CD4-positive, alpha-beta memory T cell (primary cell): ENCODE results near the gene GJA5. TPM values are rescaled to one million over a fixed set of nuclear protein-coding genes. Genes with fewer than 3 reads are reported as not detected.

Experiments
- CTCF ChIA-PET: fragments of 350-600 bp; sonication (Branson Sonifier 250); formaldehyde crosslinking; loops from one replicate; lab custom pipeline; 2021; ENCODE audit warnings: inconsistent platforms; ENCODE audit not compliant: partially characterized antibody; lab: Charles Lee
- POLR2A ChIA-PET: fragments of 350-600 bp; sonication (Branson Sonifier 250); formaldehyde crosslinking; loops from one replicate; lab custom pipeline; 2021; ENCODE audit not compliant: partially characterized antibody; lab: Charles Lee
- DNase-seq, 5 donors: peaks; one replicate each; pipeline versions ENCODE4 v3.0.0 to v3.0.0-alpha.2; 2020 to 2022; ENCODE audit warnings: mixed read lengths in 1 of 5
- H3K27ac ChIP-seq: one replicate; pipeline ENCODE4 v1.7.0; 2013; ENCODE audit warnings: low read depth, low read length
- H3K27me3 ChIP-seq: 2 replicates; pipeline ENCODE4 v1.7.0; 2013; ENCODE audit warnings: mild to moderate bottlenecking, low read length, moderate library complexity; ENCODE audit not compliant: insufficient read depth
- H3K36me3 ChIP-seq: 2 replicates; pipeline ENCODE4 v1.7.0; 2013; ENCODE audit warnings: mild to moderate bottlenecking, low read length, moderate library complexity; ENCODE audit not compliant: insufficient read depth
- H3K4me1 ChIP-seq: 2 replicates; pipeline ENCODE4 v1.7.0; 2013; ENCODE audit warnings: mild to moderate bottlenecking, low read length, moderate library complexity; ENCODE audit not compliant: insufficient read depth
- H3K4me3 ChIP-seq, 2 donors: one replicate each; pipeline ENCODE4 v1.7.0; 2013; ENCODE audit warnings: low read length in 2 of 2, mild to moderate bottlenecking in 1 of 2
- H3K9me3 ChIP-seq, 2 donors: one replicate each; pipeline ENCODE4 v1.7.0; 2013; ENCODE audit warnings: low read length in 2 of 2, control low read depth in 1 of 2; ENCODE audit not compliant: control insufficient read depth in 1 of 2
- H3K27ac Mint-ChIP-seq, 7 donors: one replicate each; pipeline ENCODE4 v1.8.0; 2020 to 2021; ENCODE audit warnings: mixed read lengths in 7 of 7, mild to moderate bottlenecking in 6 of 7, inconsistent platforms in 3 of 7, moderate library complexity in 3 of 7
- H3K27me3 Mint-ChIP-seq, 2 donors: one replicate each; pipeline ENCODE4 v1.8.0; 2020 to 2021; ENCODE audit warnings: mixed read lengths in 2 of 2
- H3K36me3 Mint-ChIP-seq, 2 donors: one replicate each; pipeline ENCODE4 v1.8.0; 2020 to 2021; ENCODE audit warnings: mixed read lengths in 2 of 2, inconsistent platforms in 1 of 2, mild to moderate bottlenecking in 1 of 2
- H3K4me1 Mint-ChIP-seq, 4 donors: one replicate each; pipeline ENCODE4 v1.8.0; 2020 to 2021; ENCODE audit warnings: mixed read lengths in 4 of 4, mild to moderate bottlenecking in 1 of 4
- H3K4me3 Mint-ChIP-seq, 8 donors: one replicate each; pipeline ENCODE4 v1.8.0; 2020 to 2021; ENCODE audit warnings: mixed read lengths in 8 of 8, mild to moderate bottlenecking in 7 of 8, moderate library complexity in 6 of 8, inconsistent platforms in 3 of 8
- H3K9me3 Mint-ChIP-seq, 8 donors: one replicate each; pipeline ENCODE4 v1.8.0; 2020 to 2021; ENCODE audit warnings: mixed read lengths in 8 of 8, mild to moderate bottlenecking in 5 of 8, inconsistent platforms in 3 of 8, moderate library complexity in 1 of 8
- intact Hi-C: fragments of 100-400 bp; cut with micrococcal nuclease; formaldehyde crosslinking; loops from one replicate; pipeline ENCODE4 v1.15.1; 2023
- polyA plus RNA-seq, 2 donors: library from polyadenylated mRNA; unstranded; fragments of 300-500 nt; fragmentation: Illumina TruSeq; gene quantifications; one replicate each; pipeline ENCODE4 v1.2.3, GENCODE V29; 2021
- total RNA-seq, 2 experiments: library from RNA; stranded (reverse); gene quantifications; one replicate each; pipeline ENCODE4 v1.2.3, GENCODE V29; 2021

The GJA5 gene
- total and polyA plus RNA-seq, 4 experiments from 2014 or later: not detected

DNA sequence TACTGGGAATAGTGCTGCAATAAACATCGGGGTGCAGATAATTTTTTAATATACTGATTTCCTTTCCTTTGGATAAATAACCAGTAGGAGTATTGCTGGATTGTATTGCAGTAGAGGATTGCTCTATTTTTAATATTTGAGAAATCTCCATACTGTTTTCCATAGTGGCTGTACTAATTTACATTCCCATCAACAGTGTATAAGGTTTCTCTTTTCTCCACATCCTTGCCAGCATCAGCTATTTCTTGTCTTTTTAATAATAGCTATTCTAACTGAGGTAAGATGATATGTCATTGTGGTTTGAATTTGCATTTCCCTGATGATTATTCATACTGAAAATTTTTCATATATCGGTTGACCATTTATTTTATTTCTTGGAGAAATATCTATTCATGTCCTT, 31.1 kb downstream of the GJA5 start:
- peaks cover 0 to 7% (median 3%) of the 10 kb centered on the region in 4 donors for H3K4me1 Mint-ChIP-seq
- H3K27me3 ChIP-seq: no peaks in the 10 kb centered on the region
- H3K4me3 ChIP-seq: no peak overlapping the region
- no peaks in the 10 kb centered on the region for H3K9me3 ChIP-seq
- no peak overlapping the region for H3K27ac Mint-ChIP-seq
- no peak overlapping the region for H3K27ac ChIP-seq
- DNase-seq: no peak
- H3K9me3 Mint-ChIP-seq: no peaks in the 10 kb centered on the region
- intact Hi-C loops: no loop called here
- peaks cover 1% of the 10 kb centered on the region in 2 donors for H3K27me3 Mint-ChIP-seq
- H3K4me1 ChIP-seq: no peaks in the 10 kb centered on the region
- POLR2A ChIA-PET: no interaction called here
- H3K4me3 Mint-ChIP-seq: no peak overlapping the region
- CTCF ChIA-PET: no interaction called here
- no peaks in the 10 kb centered on the region for H3K36me3 Mint-ChIP-seq
- H3K36me3 ChIP-seq: no peaks in the 10 kb centered on the region

DNA sequence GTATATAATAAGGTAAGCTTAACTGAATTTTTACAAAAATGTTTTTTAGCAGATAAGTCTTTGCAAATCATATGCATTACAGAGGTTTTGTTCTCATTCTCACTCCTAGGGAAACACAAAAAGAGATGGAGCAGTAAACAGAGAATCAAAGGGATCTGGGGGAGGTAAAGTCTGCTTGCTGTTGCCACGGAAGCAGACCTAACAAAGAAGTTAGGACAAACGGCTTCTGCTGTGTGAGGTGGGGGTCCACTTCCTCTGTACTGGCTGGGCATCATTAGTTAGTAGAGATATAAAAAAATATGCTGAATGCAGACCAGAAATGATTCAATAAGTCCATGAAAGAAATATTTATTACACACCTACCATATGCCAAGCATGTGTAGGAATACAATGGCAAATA, 34.2 kb downstream of the GJA5 start:
- intact Hi-C loops: no loop called here
- Histone ChIP-seq H3K4me1 (peaks cover 4% of the 10 kb centered on the region), H3K27me3 (no peaks in the 10 kb centered on the region), H3K9me3 (no peaks in the 10 kb centered on the region), H3K36me3 (no peaks in the 10 kb centered on the region), H3K4me3 (no peak overlapping the region), H3K27ac (no peak overlapping the region)
- POLR2A ChIA-PET: no interaction called here
- H3K4me3 Mint-ChIP-seq: no peak overlapping the region
- peaks cover 0 to 5% (median 4%) of the 10 kb centered on the region in 4 donors for H3K4me1 Mint-ChIP-seq
- DNase-seq: no peak
- H3K36me3 Mint-ChIP-seq: no peaks in the 10 kb centered on the region
- peaks cover 3 to 6% of the 10 kb centered on the region in 2 donors for H3K27me3 Mint-ChIP-seq
- H3K27ac Mint-ChIP-seq: no peak overlapping the region
- CTCF ChIA-PET: interaction anchor here (3.4 kb wide), 1 partner anchor 166 kb away, joined by 26 read pairs; no protein-coding TSS in a partner anchor
- no peaks in the 10 kb centered on the region for H3K9me3 Mint-ChIP-seq

DNA sequence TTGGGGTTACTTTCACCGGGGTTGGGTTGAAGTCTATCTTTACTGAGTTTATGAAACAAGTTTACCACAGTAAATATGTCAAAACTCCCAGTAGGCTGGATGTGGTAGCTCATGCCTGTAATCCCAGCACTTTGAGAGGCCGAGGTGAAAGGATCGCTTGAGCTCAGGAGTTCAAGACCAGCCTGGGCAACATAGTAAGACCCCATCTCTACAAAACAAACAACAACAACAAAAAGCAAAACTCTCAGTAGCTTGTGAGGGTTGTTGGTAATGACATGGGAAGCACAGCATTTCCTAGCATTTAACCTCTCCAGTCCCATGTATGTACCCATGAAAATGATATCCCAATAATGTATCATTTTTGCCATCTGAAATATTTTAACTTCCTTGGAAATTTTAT, 34.7 kb downstream of the GJA5 start:
- H3K27ac Mint-ChIP-seq: no peak overlapping the region
- no peak for DNase-seq
- Histone ChIP-seq H3K36me3 (no peaks in the 10 kb centered on the region), H3K9me3 (no peaks in the 10 kb centered on the region), H3K4me1 (peaks cover 4% of the 10 kb centered on the region), H3K4me3 (no peak overlapping the region), H3K27ac (no peak overlapping the region), H3K27me3 (no peaks in the 10 kb centered on the region)
- H3K27me3 Mint-ChIP-seq: peaks cover 3 to 6% of the 10 kb centered on the region in 2 donors
- intact Hi-C loops: no loop called here
- ChIA-PET POLR2A (no interaction called here), CTCF (interaction anchor here (3.4 kb wide), 1 partner anchor 167 kb away, joined by 26 read pairs; no protein-coding TSS in a partner anchor)
- no peaks in the 10 kb centered on the region for H3K9me3 Mint-ChIP-seq
- H3K4me3 Mint-ChIP-seq: no peak overlapping the region
- H3K36me3 Mint-ChIP-seq: no peaks in the 10 kb centered on the region
- peaks cover 0 to 5% (median 3%) of the 10 kb centered on the region in 4 donors for H3K4me1 Mint-ChIP-seq

DNA sequence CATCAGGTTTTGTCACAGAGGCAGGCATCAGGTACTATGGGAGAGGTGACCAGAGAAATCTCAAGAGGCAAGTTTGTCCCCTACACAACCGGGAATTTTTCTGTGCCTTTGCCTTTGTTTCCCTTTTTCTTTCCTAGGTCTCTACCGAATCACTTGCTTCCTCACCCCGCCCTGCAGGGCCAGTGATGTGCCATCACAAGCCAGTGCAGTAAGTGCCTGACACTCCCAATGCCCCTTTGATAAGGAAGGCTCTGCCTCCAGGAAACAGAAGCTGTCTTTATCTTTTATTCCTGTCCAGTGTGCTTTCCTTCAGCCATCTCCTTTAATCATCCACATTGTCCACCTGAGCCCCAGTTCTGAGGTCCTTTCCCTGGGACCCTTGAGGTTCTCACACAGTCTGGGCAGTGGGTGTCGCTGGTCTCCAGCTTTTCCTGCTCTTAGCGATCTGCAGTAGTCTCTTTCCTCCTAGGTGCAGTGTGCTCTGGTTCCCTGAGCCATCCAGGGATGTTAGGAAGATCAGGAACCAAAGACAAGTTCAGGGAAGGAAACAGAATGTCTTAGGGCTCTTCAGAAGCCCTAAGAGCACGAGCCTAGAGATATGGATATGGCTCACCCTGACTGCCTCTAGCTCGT, 36.6 kb downstream of the GJA5 start:
- Histone ChIP-seq H3K4me1 (peaks cover 4% of the 10 kb centered on the region), H3K27me3 (no peaks in the 10 kb centered on the region), H3K27ac (no peak overlapping the region), H3K36me3 (no peaks in the 10 kb centered on the region), H3K4me3 (no peak overlapping the region), H3K9me3 (peaks cover 0 to 3% of the 10 kb centered on the region in 2 donors)
- CTCF ChIA-PET: interaction anchor here (0.9 to 3.4 kb wide), 5 partner anchors 165 to 172 kb away, joined by 3 to 26 read pairs (median 6); no protein-coding TSS in a partner anchor
- Mint-ChIP-seq H3K4me3 (no peak overlapping the region), H3K36me3 (no peaks in the 10 kb centered on the region), H3K4me1 (peaks cover 0 to 9% (median 4%) of the 10 kb centered on the region in 4 donors), H3K27ac (peak overlapping the region in 2 of 7 donors; percentile 1 to 3), H3K27me3 (peaks cover 3 to 6% of the 10 kb centered on the region in 2 donors), H3K9me3 (peaks cover 0 to 5% (median 4%) of the 10 kb centered on the region in 8 donors)
- intact Hi-C loops: loop anchor here (1.0 kb wide), 1 partner anchor 168 kb away; no protein-coding TSS in a partner anchor
- peak in 3 of 5 donors; percentile 23 to 30 (median 24) for DNase-seq
- POLR2A ChIA-PET: no interaction called here

DNA sequence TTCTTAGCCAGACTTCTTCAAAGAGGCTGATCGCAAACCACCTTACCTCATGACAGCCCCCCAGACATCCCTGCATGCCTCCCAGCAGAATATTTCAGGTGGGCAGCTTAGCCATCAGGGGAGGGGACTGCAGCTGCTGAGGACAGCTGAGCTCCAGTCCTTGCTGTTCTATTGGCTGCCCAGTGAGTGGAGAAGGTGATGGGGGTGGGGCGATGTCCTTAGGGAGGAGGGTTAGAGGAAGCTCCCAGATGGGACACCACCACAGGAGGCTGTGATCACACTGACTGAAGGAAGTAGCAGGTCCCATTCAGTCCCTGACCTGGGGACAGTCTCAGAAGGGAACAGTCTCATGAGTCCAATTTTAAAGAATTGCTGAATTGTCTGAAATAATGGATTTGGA, 38.3 kb downstream of the GJA5 start:
- Mint-ChIP-seq H3K27ac (no peak overlapping the region), H3K36me3 (peaks cover 0 to under 1% of the 10 kb centered on the region in 2 donors), H3K4me3 (no peak overlapping the region), H3K4me1 (peaks cover 5 to 18% (median 13%) of the 10 kb centered on the region in 4 donors), H3K9me3 (peaks cover 0 to 6% (median 6%) of the 10 kb centered on the region in 8 donors), H3K27me3 (peaks cover 3 to 6% of the 10 kb centered on the region in 2 donors)
- POLR2A ChIA-PET: no interaction called here
- H3K36me3 ChIP-seq: no peaks in the 10 kb centered on the region
- CTCF ChIA-PET: interaction anchor here (2.4 kb wide), 1 partner anchor 171 kb away, joined by 9 read pairs; no protein-coding TSS in a partner anchor
- DNase-seq: no peak
- no peak overlapping the region for H3K4me3 ChIP-seq
- H3K27ac ChIP-seq: no peak overlapping the region
- no peaks in the 10 kb centered on the region for H3K27me3 ChIP-seq
- peaks cover 14% of the 10 kb centered on the region for H3K4me1 ChIP-seq
- peaks cover 0 to 3% of the 10 kb centered on the region in 2 donors for H3K9me3 ChIP-seq
- intact Hi-C loops: no loop called here

DNA sequence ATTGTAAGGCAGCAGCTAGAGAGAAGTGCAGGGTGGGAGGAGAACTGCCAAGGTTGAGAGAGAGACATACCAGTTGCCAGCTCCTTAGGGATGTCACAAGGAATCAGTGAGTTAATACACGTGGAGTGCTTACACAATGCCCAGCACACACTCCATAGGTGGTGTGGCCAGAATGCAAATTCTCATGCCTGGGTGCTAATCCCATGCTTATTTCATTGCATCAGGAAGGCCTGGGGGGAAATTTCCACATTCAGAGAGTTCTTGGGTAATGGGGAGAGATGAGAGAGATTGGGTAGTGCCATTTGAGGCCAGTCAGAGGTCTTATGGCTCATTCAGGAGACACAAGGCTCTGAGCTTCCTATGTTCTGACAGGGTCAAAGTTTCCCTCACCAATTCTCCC, 38.7 kb downstream of the GJA5 start:
- DNase-seq: no peak
- Mint-ChIP-seq H3K4me3 (no peak overlapping the region), H3K27me3 (peaks cover 3 to 6% of the 10 kb centered on the region in 2 donors), H3K4me1 (peaks cover 9 to 22% (median 17%) of the 10 kb centered on the region in 4 donors), H3K27ac (peak overlapping the region in 2 of 7 donors; percentile 30 to 81), H3K36me3 (peaks cover 0 to 3% of the 10 kb centered on the region in 2 donors), H3K9me3 (peaks cover 0 to 6% (median 6%) of the 10 kb centered on the region in 8 donors)
- ChIA-PET POLR2A (no interaction called here), CTCF (interaction anchor here (2.4 kb wide), 1 partner anchor 171 kb away, joined by 9 read pairs; no protein-coding TSS in a partner anchor)
- H3K4me3 ChIP-seq: no peak overlapping the region
- H3K4me1 ChIP-seq: peaks cover 18% of the 10 kb centered on the region
- intact Hi-C loops: no loop called here
- H3K27me3 ChIP-seq: no peaks in the 10 kb centered on the region
- H3K27ac ChIP-seq: no peak overlapping the region
- H3K36me3 ChIP-seq: no peaks in the 10 kb centered on the region
- peaks cover 0 to 3% of the 10 kb centered on the region in 2 donors for H3K9me3 ChIP-seq

DNA sequence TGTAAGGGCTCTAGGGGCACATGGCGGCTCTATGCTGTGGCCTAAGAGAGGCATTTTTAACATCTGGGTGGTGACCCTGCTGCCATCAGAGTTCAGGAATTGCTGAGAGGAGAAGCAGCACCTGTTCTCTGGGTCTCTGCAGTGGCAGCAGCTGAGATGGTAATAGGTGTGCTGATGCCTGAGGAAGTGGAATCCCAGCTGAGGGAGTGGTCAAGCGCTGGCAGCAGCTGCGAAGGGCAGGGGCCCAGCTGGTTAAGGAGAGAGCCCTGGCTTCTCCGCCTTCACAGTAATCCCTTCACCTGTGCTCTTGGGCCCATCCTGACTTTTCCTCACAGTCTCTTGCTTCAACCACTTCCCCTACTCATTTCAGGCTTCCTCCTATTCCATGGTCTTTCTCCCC, 39.8 kb downstream of the GJA5 start:
- no peak overlapping the region for H3K4me3 ChIP-seq
- peaks cover 0 to 3% of the 10 kb centered on the region in 2 donors for H3K9me3 ChIP-seq
- H3K4me1 ChIP-seq: peaks cover 20% of the 10 kb centered on the region
- Mint-ChIP-seq H3K4me3 (no peak overlapping the region), H3K9me3 (peaks cover 0 to 6% (median 6%) of the 10 kb centered on the region in 8 donors), H3K36me3 (peaks cover 0 to 3% of the 10 kb centered on the region in 2 donors), H3K27me3 (peaks cover 3 to 8% of the 10 kb centered on the region in 2 donors), H3K27ac (peak overlapping the region in 1 of 7 donors; percentile 59), H3K4me1 (peaks cover 9 to 26% (median 21%) of the 10 kb centered on the region in 4 donors)
- no peak for DNase-seq
- intact Hi-C loops: no loop called here
- ChIA-PET CTCF (interaction anchor here (2.4 kb wide), 1 partner anchor 173 kb away, joined by 9 read pairs; no protein-coding TSS in a partner anchor), POLR2A (no interaction called here)
- H3K27me3 ChIP-seq: no peaks in the 10 kb centered on the region
- H3K36me3 ChIP-seq: no peaks in the 10 kb centered on the region
- no peak overlapping the region for H3K27ac ChIP-seq
